ENCODE measurements around the gene OR4Q3. TPM values are rescaled to one million over a fixed set of nuclear protein-coding genes. Genes with fewer than 3 reads are reported as not detected.

The OR4Q3 gene
- total RNA-seq (2021; ENCODE audit: unreplicated experiment), result not detected
- polyA plus RNA-seq (2012; ENCODE audit: insufficient read length), result not detected
- not detected for Bru-seq, nascent RNA
- not detected for BruChase-seq, experiment 1, labeled RNA remaining after a 2-hour chase
- BruChase-seq, experiment 2, labeled RNA remaining after a 6-hour chase, result not detected
- long read RNA-seq, result 0 reads

- DNase-seq (ENCODE audit: low read depth, low spot score) (no peak), ATAC-seq (no peak)
- BruUV-seq (replicated peaks), result no TSS peak
- in situ Hi-C loops (cut with HindIII; ENCODE audit: low pct_unique_long_range_greater_than_20kb, low sequenced_read_pairs), result no loop called here
- H3K27me3 ChIP-seq (ENCODE audit: control insufficient read depth, insufficient read depth, low read length), result no peaks in the 10 kb centered on the region
- CTCF ChIA-PET, result no interaction called here
- POLR2A ChIA-PET, result no interaction called here
- intact Hi-C loops (cut with micrococcal nuclease; ENCODE audit: unreplicated experiment), result no loop called here
- no peak within 1 kb of the TSS for H3K27ac ChIP-seq (ENCODE audit: low read length)
- no peaks in the 10 kb centered on the region for H3K4me1 ChIP-seq (ENCODE audit: control insufficient read depth, insufficient read depth, low read length)
- H3K36me3 ChIP-seq (ENCODE audit: control insufficient read depth, insufficient read depth, low read length), result no peaks in the 10 kb centered on the region
- TF ChIP-seq REST (IDR thresholded peaks at IDR 0.05; ENCODE audit: insufficient read depth in 1 of 2, low read depth in 2 of 2, low read length in 1 of 2) (no peak), SIN3A (IDR thresholded peaks at IDR 0.05; ENCODE audit: borderline replicate concordance, insufficient read depth, low read depth, low read length) (no peak), CTCF (IDR thresholded peaks at IDR 0.05) (no peak), POLR2AphosphoS5 (IDR thresholded peaks at IDR 0.05; ENCODE audit: low read depth, low read length) (no peak), TCF7L2 (IDR thresholded peaks at IDR 0.05; ENCODE audit: low read depth, low read length) (no peak)
- no peaks in the 10 kb centered on the region for H3K9me3 ChIP-seq (ENCODE audit: control insufficient read depth, insufficient read depth, low read depth, low read length)
- no peak within 1 kb of the TSS for H3K4me3 ChIP-seq (ENCODE audit: low read depth in 2 of 2, low read length in 2 of 2)
These were observed at the start of gene OR4Q3 for GRCh38 chr14:19743256-19743655. TSS of gene OR4Q3 (plus strand) at chr14:19743571.

GRCh38 chr14:19729359-19729758 lies 14.0 kb upstream of the OR4Q3 start:
- intact Hi-C loops (cut with micrococcal nuclease; ENCODE audit: unreplicated experiment), result no loop called here
- ATAC-seq (no peak), DNase-seq (ENCODE audit: low read depth, low spot score) (no peak)
- no peaks in the 10 kb centered on the region for H3K27me3 ChIP-seq (ENCODE audit: control insufficient read depth, insufficient read depth, low read length)
- no TSS peak for BruUV-seq (replicated peaks)
- H3K4me3 ChIP-seq (ENCODE audit: low read depth in 2 of 2, low read length in 2 of 2), result no peak overlapping the region
- no peak overlapping the region for H3K27ac ChIP-seq (ENCODE audit: low read length)
- no peaks in the 10 kb centered on the region for H3K36me3 ChIP-seq (ENCODE audit: control insufficient read depth, insufficient read depth, low read length)
- H3K4me1 ChIP-seq (ENCODE audit: control insufficient read depth, insufficient read depth, low read length), result no peaks in the 10 kb centered on the region
- in situ Hi-C loops (cut with HindIII; ENCODE audit: low pct_unique_long_range_greater_than_20kb, low sequenced_read_pairs), result no loop called here
- CTCF ChIA-PET, result no interaction called here
- peaks cover 7% of the 10 kb centered on the region; the same call in 1 of the 2 replicates for H3K9me3 ChIP-seq (ENCODE audit: control insufficient read depth, insufficient read depth, low read depth, low read length)
- POLR2A ChIA-PET, result no interaction called here
- TF ChIP-seq POLR2AphosphoS5 (IDR thresholded peaks at IDR 0.05; ENCODE audit: low read depth, low read length) (no peak), SIN3A (IDR thresholded peaks at IDR 0.05; ENCODE audit: borderline replicate concordance, insufficient read depth, low read depth, low read length) (no peak), TCF7L2 (IDR thresholded peaks at IDR 0.05; ENCODE audit: low read depth, low read length) (no peak), CTCF (IDR thresholded peaks at IDR 0.05) (no peak), REST (IDR thresholded peaks at IDR 0.05; ENCODE audit: insufficient read depth in 1 of 2, low read depth in 2 of 2, low read length in 1 of 2) (no peak)
